ENCODE measurements around the gene KIT.
A peak's percentile ranks its signal among the peaks of the same experiment; 100 is the strongest.

KIT gene

GRCh38 chr4:54651050-54651449 lies 6.7 kb upstream of the KIT start:
- H3K27me3 Mint-ChIP-seq = peaks cover 15% of the 10 kb centered on the region

GRCh38 chr4:54654753-54655152 lies 3.0 kb upstream of the KIT start:
- DNase-seq (no peak), ATAC-seq (no peak)
- Mint-ChIP-seq H3K27me3 (peaks cover 38% of the 10 kb centered on the region), H3K36me3 (ENCODE audit: low read depth) (no peaks in the 10 kb centered on the region), H3K9me3 (no peaks in the 10 kb centered on the region), H3K4me3 (no peak overlapping the region), H3K27ac (no peak overlapping the region), H3K4me1 (peaks cover 7% of the 10 kb centered on the region)

More at GRCh38 chr4:54651050-54651449, 6.7 kb upstream of the KIT start:
- Mint-ChIP-seq H3K4me1 (no peaks in the 10 kb centered on the region), H3K4me3 (no peak overlapping the region), H3K9me3 (no peaks in the 10 kb centered on the region), H3K27ac (no peak overlapping the region), H3K36me3 (ENCODE audit: low read depth) (no peaks in the 10 kb centered on the region)
- DNase-seq (no peak), ATAC-seq (no peak)

GRCh38 chr4:54657185-54657550 lies 589 bp upstream of the KIT start:
- peaks cover 56% of the 10 kb centered on the region for H3K27me3 Mint-ChIP-seq
- H3K4me3 Mint-ChIP-seq = peak overlapping the region; percentile 55
- ATAC-seq (no peak), DNase-seq (no peak)
- no peaks in the 10 kb centered on the region for H3K36me3 Mint-ChIP-seq (ENCODE audit: low read depth)
- H3K4me1 Mint-ChIP-seq = peaks cover 12% of the 10 kb centered on the region
- no peak overlapping the region for H3K27ac Mint-ChIP-seq
- no peaks in the 10 kb centered on the region for H3K9me3 Mint-ChIP-seq

- H3K27me3 Mint-ChIP-seq = peaks cover 59% of the 10 kb centered on the region
- H3K4me1 Mint-ChIP-seq = peaks cover 12% of the 10 kb centered on the region
- ATAC-seq = peak; percentile 66
- peaks cover 1% of the 10 kb centered on the region for H3K36me3 Mint-ChIP-seq (ENCODE audit: low read depth)
- no peaks in the 10 kb centered on the region for H3K9me3 Mint-ChIP-seq
- no peak overlapping the region for H3K27ac Mint-ChIP-seq
- H3K4me3 Mint-ChIP-seq = peak overlapping the region; percentile 73
- peak; percentile 42 for DNase-seq
Measured at GRCh38 chr4:54658252-54659093, 716 bp downstream of the KIT start.

GRCh38 chr4:54659313-54659712 lies 1.6 kb downstream of the KIT start:
- peak overlapping the region; percentile 32 for H3K27ac Mint-ChIP-seq
- DNase-seq = no peak
- peaks cover 1% of the 10 kb centered on the region for H3K36me3 Mint-ChIP-seq (ENCODE audit: low read depth)
- H3K9me3 Mint-ChIP-seq = no peaks in the 10 kb centered on the region
- H3K4me1 Mint-ChIP-seq = peaks cover 12% of the 10 kb centered on the region
- ATAC-seq = no peak
- peak overlapping the region; percentile 73 for H3K4me3 Mint-ChIP-seq
- H3K27me3 Mint-ChIP-seq = peaks cover 62% of the 10 kb centered on the region

GRCh38 chr4:54659749-54660535 lies 2.2 kb downstream of the KIT start:
- Mint-ChIP-seq H3K27me3 (peaks cover 62% of the 10 kb centered on the region), H3K27ac (no peak overlapping the region), H3K9me3 (no peaks in the 10 kb centered on the region), H3K4me3 (peak overlapping the region; percentile 15), H3K36me3 (ENCODE audit: low read depth) (peaks cover 1% of the 10 kb centered on the region), H3K4me1 (peaks cover 12% of the 10 kb centered on the region)
- no peak for DNase-seq
- ATAC-seq = no peak

- DNase-seq (no peak), ATAC-seq (no peak)
- Mint-ChIP-seq H3K4me1 (peaks cover 12% of the 10 kb centered on the region), H3K36me3 (ENCODE audit: low read depth) (peaks cover 1% of the 10 kb centered on the region), H3K4me3 (no peak overlapping the region), H3K27me3 (peaks cover 64% of the 10 kb centered on the region), H3K9me3 (no peaks in the 10 kb centered on the region), H3K27ac (no peak overlapping the region)
Measured at GRCh38 chr4:54660591-54660990, 2.8 kb downstream of the KIT start.

GRCh38 chr4:54661169-54661568 lies 3.4 kb downstream of the KIT start:
- Mint-ChIP-seq H3K9me3 (no peaks in the 10 kb centered on the region), H3K4me1 (peaks cover 12% of the 10 kb centered on the region), H3K27ac (no peak overlapping the region), H3K36me3 (ENCODE audit: low read depth) (peaks cover 1% of the 10 kb centered on the region), H3K4me3 (no peak overlapping the region), H3K27me3 (peaks cover 58% of the 10 kb centered on the region)
- ATAC-seq = no peak
- no peak for DNase-seq

GRCh38 chr4:54661686-54662085 lies 3.9 kb downstream of the KIT start:
- no peaks in the 10 kb centered on the region for H3K9me3 Mint-ChIP-seq
- DNase-seq (no peak), ATAC-seq (no peak)
- H3K27me3 Mint-ChIP-seq = peaks cover 53% of the 10 kb centered on the region
- peaks cover 1% of the 10 kb centered on the region for H3K36me3 Mint-ChIP-seq (ENCODE audit: low read depth)
- no peak overlapping the region for H3K27ac Mint-ChIP-seq
- H3K4me3 Mint-ChIP-seq = no peak overlapping the region
- peaks cover 12% of the 10 kb centered on the region for H3K4me1 Mint-ChIP-seq

- Mint-ChIP-seq H3K27me3 (peaks cover 49% of the 10 kb centered on the region), H3K4me1 (peaks cover 12% of the 10 kb centered on the region), H3K36me3 (ENCODE audit: low read depth) (peaks cover 1% of the 10 kb centered on the region), H3K27ac (no peak overlapping the region), H3K9me3 (no peaks in the 10 kb centered on the region), H3K4me3 (no peak overlapping the region)
- DNase-seq = no peak
- no peak for ATAC-seq
Measured at GRCh38 chr4:54662123-54662522, 4.4 kb downstream of the KIT start.

- Mint-ChIP-seq H3K4me3 (no peak overlapping the region), H3K9me3 (no peaks in the 10 kb centered on the region), H3K27me3 (peaks cover 47% of the 10 kb centered on the region), H3K36me3 (ENCODE audit: low read depth) (peaks cover 1% of the 10 kb centered on the region), H3K27ac (no peak overlapping the region), H3K4me1 (peaks cover 12% of the 10 kb centered on the region)
- ATAC-seq (no peak), DNase-seq (no peak)
Measured at GRCh38 chr4:54662901-54663585, 5.3 kb downstream of the KIT start.

- no peak overlapping the region for H3K4me3 Mint-ChIP-seq
- ATAC-seq = no peak
- peaks cover 1% of the 10 kb centered on the region for H3K36me3 Mint-ChIP-seq (ENCODE audit: low read depth)
Measured at GRCh38 chr4:54664400-54664799, 6.6 kb downstream of the KIT start.

GRCh38 chr4:54668014-54668611 lies 10.4 kb downstream of the KIT start:
- no peaks in the 10 kb centered on the region for H3K36me3 Mint-ChIP-seq (ENCODE audit: low read depth)
- H3K27ac Mint-ChIP-seq = no peak overlapping the region
- no peak for ATAC-seq
- no peaks in the 10 kb centered on the region for H3K9me3 Mint-ChIP-seq
- no peaks in the 10 kb centered on the region for H3K4me1 Mint-ChIP-seq
- no peak overlapping the region for H3K4me3 Mint-ChIP-seq
- DNase-seq = no peak
- H3K27me3 Mint-ChIP-seq = peaks cover 16% of the 10 kb centered on the region

More at GRCh38 chr4:54664400-54664799, 6.6 kb downstream of the KIT start:
- H3K27me3 Mint-ChIP-seq = peaks cover 42% of the 10 kb centered on the region
- H3K27ac Mint-ChIP-seq = no peak overlapping the region
- DNase-seq = no peak
- H3K9me3 Mint-ChIP-seq = no peaks in the 10 kb centered on the region
- H3K4me1 Mint-ChIP-seq = peaks cover 7% of the 10 kb centered on the region

GRCh38 chr4:54669831-54670230 lies 12.1 kb downstream of the KIT start:
- Mint-ChIP-seq H3K9me3 (no peaks in the 10 kb centered on the region), H3K4me1 (no peaks in the 10 kb centered on the region), H3K27me3 (peaks cover 10% of the 10 kb centered on the region), H3K4me3 (no peak overlapping the region), H3K27ac (no peak overlapping the region), H3K36me3 (ENCODE audit: low read depth) (no peaks in the 10 kb centered on the region)
- no peak for DNase-seq
- no peak for ATAC-seq
